Tongue (tissue), 2 donors: ENCODE results near the gene ZSCAN30. TPM values are rescaled to one million over a fixed set of nuclear protein-coding genes. Genes with fewer than 3 reads are reported as not detected.
"Not testable (repeated sequence)": the region's sequence is repeated elsewhere in the genome, so short reads cannot be mapped to it uniquely, and the experiment has no call there.

Experiments
- DNase-seq: peaks from one replicate; pipeline ENCODE4 v3.0.0-alpha.2; 2015
- total RNA-seq: library from RNA; depleted of rRNA; stranded (reverse); fragments of >200 nt; gene quantifications from one replicate; pipeline ENCODE4 v1.2.3, GENCODE V29; 2014

The ZSCAN30 gene
- total RNA-seq, 1 donor from 2014 or later: 23.4 TPM

GRCh38 chr18:35231052-35231451 lies 59.0 kb downstream of the ZSCAN30 start:
- DNase-seq: peak; percentile 90

GRCh38 chr18:35227254-35227653 lies 62.8 kb downstream of the ZSCAN30 start:
- DNase-seq: no peak

- DNase-seq: no peak
Measured at GRCh38 chr18:35223797-35224196, 66.2 kb downstream of the ZSCAN30 start.

- DNase-seq: no peak
Measured at GRCh38 chr18:35220424-35220823, 69.6 kb downstream of the ZSCAN30 start.

GRCh38 chr18:35219331-35219730 lies 70.7 kb downstream of the ZSCAN30 start:
- not testable (repeated sequence) for DNase-seq

GRCh38 chr18:35216611-35217010 lies 73.4 kb downstream of the ZSCAN30 start:
- not testable (repeated sequence) for DNase-seq

- no peak for DNase-seq
Measured at GRCh38 chr18:35215026-35215425, 75.0 kb downstream of the ZSCAN30 start.

- DNase-seq: not testable (repeated sequence)
Measured at GRCh38 chr18:35205746-35206458, 84.1 kb downstream of the ZSCAN30 start.

- DNase-seq: no peak
Measured at GRCh38 chr18:35205199-35205712, 84.8 kb downstream of the ZSCAN30 start.

- peak; percentile 73 for DNase-seq
Measured at GRCh38 chr18:35203067-35203466, 87.0 kb downstream of the ZSCAN30 start.

- DNase-seq: peak; percentile 30
Measured at GRCh38 chr18:35201256-35201931, 88.6 kb downstream of the ZSCAN30 start.

Other genes with a start within 250 kb of the ZSCAN30 start
- gene MAPRE2, start 248.8 kb downstream of the ZSCAN30 start, total RNA-seq: 28.9 TPM
- 37.7 TPM for gene ZNF397, start 49.2 kb downstream of the ZSCAN30 start, total RNA-seq
- gene ZNF24, start 54.2 kb upstream of the ZSCAN30 start, total RNA-seq: 59.2 TPM
- 1.5 TPM for gene ZNF396, start 87.1 kb upstream of the ZSCAN30 start, total RNA-seq
- 22.8 TPM for gene INO80C, start 207.7 kb upstream of the ZSCAN30 start, total RNA-seq